Gastrocnemius medialis (tissue), 4 donors: ENCODE measurements around the gene ST14. TPM values are rescaled to one million over a fixed set of nuclear protein-coding genes. Genes with fewer than 3 reads are reported as not detected.
"Not testable (repeated sequence)": the region's sequence is repeated elsewhere in the genome, so short reads cannot be mapped to it uniquely, and the experiment has no call there.

Source experiments
- ATAC-seq, 2 donors: fragments of 150-250 bp; one replicate each; pipeline ENCODE4 v1.9.1; 2016
- DNase-seq, 2 donors: peaks; one replicate each; pipeline ENCODE4 v3.0.0-alpha.2; 2019
- H3K27ac ChIP-seq, 4 donors: fragments of 200-600 bp; sonication (generic); 1 replicate in 1 of 4; 2 replicates in 3 of 4; pipeline ENCODE4 v1.5.1; 2016 to 2018; ENCODE audit warnings: mild to moderate bottlenecking in 2 of 4, moderate library complexity in 1 of 4
- H3K27me3 ChIP-seq, 3 donors: fragments of 200-600 bp; sonication (generic) in 2 of 3; 1 replicate in 1 of 3; 2 replicates in 2 of 3; pipeline versions ENCODE4 v1.5.1 to v1.6.0; 2016 to 2019; ENCODE audit warnings: mild to moderate bottlenecking in 1 of 3, moderate library complexity in 1 of 3
- H3K36me3 ChIP-seq, 2 donors: fragments of 200-600 bp; sonication (generic) in 1 of 2; one replicate each; pipeline ENCODE4 v1.5.1; 2017 to 2018
- H3K4me1 ChIP-seq, 2 donors: fragments of 200-600 bp; sonication (generic) in 1 of 2; one replicate each; pipeline ENCODE4 v1.5.1; 2016 to 2017; ENCODE audit warnings: mild to moderate bottlenecking in 2 of 2
- H3K4me3 ChIP-seq, 4 donors: fragments of 200-600 bp; sonication (generic) in 3 of 4; 1 replicate in 1 of 4; 2 replicates in 3 of 4; pipeline ENCODE4 v1.5.1; 2016 to 2019; ENCODE audit warnings: mild to moderate bottlenecking in 2 of 4
- H3K9me3 ChIP-seq, 3 donors: fragments of 200-600 bp; sonication (generic) in 2 of 3; 1 replicate in 1 of 3; 2 replicates in 2 of 3; pipeline ENCODE4 v1.5.1; 2016 to 2019
- POLR2A ChIP-seq, 2 donors: fragments of 450-650 bp; IDR thresholded peaks; one replicate each; pipeline ENCODE4 v1.6.1; 2017; ENCODE audit warnings: antibody characterized with exemption in 2 of 2, mild to moderate bottlenecking in 2 of 2, moderate library complexity in 2 of 2
- in situ Hi-C, 4 donors: fragments of 200-750 bp; cut with MboI; loops; one replicate each; pipeline versions ENCODE4 v1.15.0 to v1.8.0; 2017; ENCODE audit warnings: low sequenced_read_pairs in 4 of 4
- intact Hi-C: fragments of 100-400 bp; cut with DNase I; formaldehyde crosslinking; loops from one replicate; pipeline ENCODE4 v1.15.1; 2023; ENCODE audit warnings: low total_unique reads
- total RNA-seq, 4 donors: library from RNA; depleted of rRNA; stranded (reverse); fragments of >200 nt; gene quantifications; one replicate each; pipeline versions ENCODE4 v1.1.0 to v1.2.3, GENCODE V29; 2016
- TF ChIP-seq, protein P1 (sequence below), 5 experiments: fragments of 450-650 bp in 3 of 5; fragments of 200-600 bp in 2 of 5; sonication (generic) in 2 of 5; IDR thresholded peaks in 4 of 5; conservative IDR thresholded peaks in 1 of 5; 1 replicate in 4 of 5; 2 replicates in 1 of 5; pipeline ENCODE4 v1.5.1; 2016 to 2019; ENCODE audit warnings: antibody characterized with exemption in 5 of 5, mild to moderate bottlenecking in 3 of 5, moderate library complexity in 3 of 5

Gene ST14
- total RNA-seq, 4 donors from 2014 or later = 0.20 to 2.2 (median 1.3) TPM

GRCh38 chr11:130243816-130244215 lies 84.2 kb downstream of the ST14 start:
- intact Hi-C loops (no loop called here), in situ Hi-C loops (no loop called here)
- H3K4me3 ChIP-seq = no peak overlapping the region
- H3K36me3 ChIP-seq = peaks cover 0 to 9% of the 10 kb centered on the region in 2 donors
- no peak for ATAC-seq
- TF ChIP-seq, protein P1, sequence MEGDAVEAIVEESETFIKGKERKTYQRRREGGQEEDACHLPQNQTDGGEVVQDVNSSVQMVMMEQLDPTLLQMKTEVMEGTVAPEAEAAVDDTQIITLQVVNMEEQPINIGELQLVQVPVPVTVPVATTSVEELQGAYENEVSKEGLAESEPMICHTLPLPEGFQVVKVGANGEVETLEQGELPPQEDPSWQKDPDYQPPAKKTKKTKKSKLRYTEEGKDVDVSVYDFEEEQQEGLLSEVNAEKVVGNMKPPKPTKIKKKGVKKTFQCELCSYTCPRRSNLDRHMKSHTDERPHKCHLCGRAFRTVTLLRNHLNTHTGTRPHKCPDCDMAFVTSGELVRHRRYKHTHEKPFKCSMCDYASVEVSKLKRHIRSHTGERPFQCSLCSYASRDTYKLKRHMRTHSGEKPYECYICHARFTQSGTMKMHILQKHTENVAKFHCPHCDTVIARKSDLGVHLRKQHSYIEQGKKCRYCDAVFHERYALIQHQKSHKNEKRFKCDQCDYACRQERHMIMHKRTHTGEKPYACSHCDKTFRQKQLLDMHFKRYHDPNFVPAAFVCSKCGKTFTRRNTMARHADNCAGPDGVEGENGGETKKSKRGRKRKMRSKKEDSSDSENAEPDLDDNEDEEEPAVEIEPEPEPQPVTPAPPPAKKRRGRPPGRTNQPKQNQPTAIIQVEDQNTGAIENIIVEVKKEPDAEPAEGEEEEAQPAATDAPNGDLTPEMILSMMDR (IDR thresholded peaks at IDR 0.05 in 4 of 5, conservative IDR thresholded peaks at IDR 0.05 in 1 of 5) = no peak
- no peak for TF ChIP-seq POLR2A (IDR thresholded peaks at IDR 0.05)
- H3K27ac ChIP-seq = no peak overlapping the region
- H3K4me1 ChIP-seq = peaks cover 7 to 12% of the 10 kb centered on the region in 2 donors
- no peak for DNase-seq
- no peaks in the 10 kb centered on the region for H3K27me3 ChIP-seq
- H3K9me3 ChIP-seq = no peaks in the 10 kb centered on the region

- no peak for TF ChIP-seq POLR2A (IDR thresholded peaks at IDR 0.05)
- TF ChIP-seq, protein P1 (IDR thresholded peaks at IDR 0.05 in 4 of 5, conservative IDR thresholded peaks at IDR 0.05 in 1 of 5) = no peak
- no peaks in the 10 kb centered on the region for H3K36me3 ChIP-seq
- DNase-seq = no peak
- H3K27me3 ChIP-seq = no peaks in the 10 kb centered on the region
- intact Hi-C loops = no loop called here
- no peak overlapping the region for H3K27ac ChIP-seq
- in situ Hi-C loops = no loop called here
- H3K4me1 ChIP-seq = peaks cover 7 to 12% of the 10 kb centered on the region in 2 donors
- ATAC-seq = no peak
- no peaks in the 10 kb centered on the region for H3K9me3 ChIP-seq
- no peak overlapping the region for H3K4me3 ChIP-seq
Measured at GRCh38 chr11:130244848-130245247, 85.3 kb downstream of the ST14 start.

- ATAC-seq, H3K36me3 ChIP-seq, H3K27ac ChIP-seq, in situ Hi-C loops, intact Hi-C loops, H3K27me3 ChIP-seq, H3K9me3 ChIP-seq, H3K4me3 ChIP-seq, DNase-seq: not testable (repeated sequence)
- peaks cover 7 to 12% of the 10 kb centered on the region in 2 donors for H3K4me1 ChIP-seq
Measured at GRCh38 chr11:130245375-130245774, 85.8 kb downstream of the ST14 start.

GRCh38 chr11:130246270-130246669 lies 86.7 kb downstream of the ST14 start:
- Histone ChIP-seq H3K4me1 (peaks cover 7 to 12% of the 10 kb centered on the region in 2 donors), H3K9me3 (no peaks in the 10 kb centered on the region), H3K36me3 (no peaks in the 10 kb centered on the region), H3K27me3 (no peaks in the 10 kb centered on the region), H3K4me3 (no peak overlapping the region), H3K27ac (no peak overlapping the region)
- intact Hi-C loops = no loop called here
- no peak for ATAC-seq
- TF ChIP-seq, protein P1 (IDR thresholded peaks at IDR 0.05 in 4 of 5, conservative IDR thresholded peaks at IDR 0.05 in 1 of 5) = no peak
- no peak for TF ChIP-seq POLR2A (IDR thresholded peaks at IDR 0.05)
- DNase-seq = no peak
- in situ Hi-C loops = no loop called here

- no peak for TF ChIP-seq POLR2A (IDR thresholded peaks at IDR 0.05)
- TF ChIP-seq, protein P1 (IDR thresholded peaks at IDR 0.05 in 4 of 5, conservative IDR thresholded peaks at IDR 0.05 in 1 of 5) = no peak
- Histone ChIP-seq H3K27me3 (no peaks in the 10 kb centered on the region), H3K9me3 (no peaks in the 10 kb centered on the region), H3K4me3 (no peak overlapping the region), H3K27ac (no peak overlapping the region), H3K4me1 (peaks cover 7 to 12% of the 10 kb centered on the region in 2 donors), H3K36me3 (no peaks in the 10 kb centered on the region)
- ATAC-seq (no peak), DNase-seq (no peak)
- intact Hi-C loops (no loop called here), in situ Hi-C loops (no loop called here)
Measured at GRCh38 chr11:130246738-130247137, 87.2 kb downstream of the ST14 start.
